NCI-H82 (cell line): ENCODE data around the gene MRPS5.
A peak's percentile ranks its signal among the peaks of the same experiment; 100 is the strongest.

ENCODE experiments used
- DNase-seq: peaks from one replicate; lab custom pipeline; 2025; lab: John Stamatoyannopoulos, UW

The MRPS5 gene

DNA sequence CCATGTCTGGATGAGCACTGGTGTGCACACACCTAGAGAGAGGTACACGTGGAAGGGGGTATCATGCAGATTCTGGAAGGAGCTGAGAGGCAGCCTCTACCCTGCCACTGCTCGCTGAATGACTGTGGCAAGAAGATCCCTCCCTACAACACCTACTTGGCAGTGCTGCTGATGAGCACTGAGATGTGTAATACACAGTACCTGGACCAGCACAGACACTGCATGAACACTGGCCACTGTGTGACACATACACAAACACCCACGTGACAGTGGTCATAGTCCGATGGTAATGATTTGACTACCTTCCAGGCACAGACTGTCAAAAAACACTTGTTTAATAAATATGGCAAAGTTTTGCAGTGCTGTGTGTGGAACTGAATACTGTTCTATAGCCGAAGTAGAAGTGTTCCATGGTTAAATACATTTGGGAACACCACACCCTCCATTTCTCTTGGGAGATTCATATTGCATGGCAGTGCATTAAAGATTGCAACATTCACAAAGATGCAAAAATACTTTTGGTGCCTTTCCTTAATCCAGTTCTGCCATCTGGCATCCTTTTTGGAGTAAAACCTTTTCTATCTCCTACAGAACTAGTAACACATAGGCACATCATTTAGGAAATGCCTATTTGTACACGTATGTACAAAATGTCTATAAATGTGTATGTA lies 29.6 kb downstream of the MRPS5 start:
- no peak for DNase-seq

DNA sequence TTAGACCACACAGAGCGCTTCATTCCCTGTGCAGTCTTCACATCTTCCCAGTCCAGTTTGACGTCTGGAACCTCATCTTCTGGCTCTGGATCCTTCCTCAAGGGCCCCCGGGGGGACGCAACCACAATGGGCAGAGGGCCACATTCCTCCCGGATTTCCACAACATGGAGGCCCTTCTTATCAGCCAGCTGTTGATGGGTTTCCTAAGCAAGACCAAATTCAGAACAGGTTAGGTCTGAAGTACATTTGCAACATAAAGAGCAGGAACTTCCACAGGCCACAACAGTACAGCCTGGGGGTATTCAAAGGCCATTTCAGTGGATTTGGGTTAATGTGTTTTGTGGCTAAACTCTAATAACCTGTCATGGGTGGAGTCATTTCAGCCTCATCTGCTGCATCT lies 34.2 kb downstream of the MRPS5 start:
- no peak for DNase-seq

DNA sequence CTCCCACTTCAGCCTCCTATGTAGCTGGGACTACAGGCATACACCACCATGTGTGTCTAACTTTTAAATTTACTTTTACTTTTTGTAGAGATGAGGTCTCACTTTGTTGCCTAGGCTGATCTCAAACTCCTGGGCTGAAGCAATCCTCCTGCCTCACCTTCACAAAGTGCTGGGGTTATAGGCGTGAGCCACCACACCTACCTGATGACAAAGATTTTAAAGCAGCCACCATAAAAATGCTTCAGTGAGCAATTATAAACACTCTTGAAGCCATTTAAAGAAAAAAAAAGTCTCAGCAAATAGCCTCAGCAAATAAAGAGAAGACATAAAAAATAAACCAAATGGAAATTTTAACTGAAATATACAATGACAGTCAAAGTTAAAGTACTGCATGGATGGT lies 35.6 kb downstream of the MRPS5 start:
- DNase-seq = no peak

DNA sequence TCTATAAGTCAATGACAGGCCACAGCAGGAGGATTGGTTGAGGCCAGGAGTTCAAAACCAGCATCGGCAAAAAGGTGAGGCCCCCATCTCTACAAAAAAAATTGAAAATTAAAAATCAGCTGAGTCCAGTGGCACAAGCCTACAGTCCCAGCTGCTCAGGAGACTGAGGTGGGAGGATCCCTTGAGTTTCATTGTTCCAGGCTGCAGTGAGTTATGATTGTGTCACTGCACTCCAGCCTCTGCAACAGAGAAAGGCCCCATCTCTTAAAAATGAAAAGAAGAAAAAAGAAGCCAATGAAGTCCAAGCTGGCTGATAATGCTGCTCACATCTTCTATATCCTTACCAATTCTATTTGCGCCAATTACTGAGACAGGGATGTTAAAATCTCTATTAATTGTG lies 39.1 kb downstream of the MRPS5 start:
- no peak for DNase-seq

DNA sequence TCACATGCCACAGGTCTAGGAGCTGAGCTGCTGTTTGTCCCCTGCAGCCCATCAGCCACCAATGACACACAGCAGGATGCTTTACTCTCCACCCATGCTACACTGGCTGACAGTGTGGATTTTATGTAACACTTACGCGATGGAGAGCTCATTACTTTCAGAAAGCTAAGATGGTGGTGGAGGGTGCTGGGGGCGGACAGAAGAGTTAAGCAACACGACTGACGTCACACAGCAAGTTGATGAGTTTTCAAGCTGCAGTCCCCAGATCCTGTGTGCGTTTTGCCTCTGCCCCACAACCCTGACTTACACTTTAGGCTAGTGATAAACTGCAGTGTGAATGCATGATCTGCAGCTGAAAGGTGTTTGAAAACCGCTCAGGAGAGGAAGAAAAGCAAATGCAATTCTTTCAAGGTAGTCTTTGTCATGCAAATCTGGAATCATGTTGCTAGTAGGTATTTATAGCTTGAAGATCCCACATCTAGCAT lies 42.4 kb downstream of the MRPS5 start:
- peak; percentile 33 for DNase-seq

DNA sequence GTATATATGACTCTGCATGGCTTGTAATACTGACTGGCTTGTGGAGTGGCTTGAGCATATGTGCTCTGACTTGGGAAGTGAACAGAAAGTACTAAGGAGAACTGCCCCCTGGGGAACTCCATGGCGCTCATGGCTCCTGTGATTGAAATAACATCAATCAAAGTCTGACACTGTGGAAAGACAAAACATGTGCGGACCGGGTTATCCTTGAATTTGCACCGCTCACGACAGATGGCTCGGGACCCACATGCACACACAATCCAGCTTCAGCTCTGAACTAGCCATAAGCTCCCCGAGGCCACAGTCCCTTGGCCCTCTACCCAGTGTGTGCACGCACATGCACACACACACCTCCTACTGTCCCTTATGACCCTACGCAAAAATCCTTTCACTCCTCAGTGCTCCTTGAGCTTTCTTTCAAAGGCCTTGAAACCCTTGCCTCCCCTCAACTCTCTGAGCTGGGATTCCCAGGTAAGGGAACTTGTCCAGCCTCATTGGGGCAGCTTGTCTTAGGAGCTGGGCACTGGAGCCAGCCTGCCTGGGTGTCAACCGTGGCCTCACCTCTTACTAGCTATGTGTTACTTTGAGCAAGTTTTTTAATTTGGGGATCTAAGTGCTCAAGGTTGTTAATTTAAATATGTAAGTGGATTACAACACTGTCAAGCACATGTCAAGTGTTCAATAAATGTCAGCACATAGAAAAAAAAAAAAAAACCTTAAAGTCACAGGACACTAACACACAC lies 43.6 kb downstream of the MRPS5 start:
- peak; percentile 97 for DNase-seq

DNA sequence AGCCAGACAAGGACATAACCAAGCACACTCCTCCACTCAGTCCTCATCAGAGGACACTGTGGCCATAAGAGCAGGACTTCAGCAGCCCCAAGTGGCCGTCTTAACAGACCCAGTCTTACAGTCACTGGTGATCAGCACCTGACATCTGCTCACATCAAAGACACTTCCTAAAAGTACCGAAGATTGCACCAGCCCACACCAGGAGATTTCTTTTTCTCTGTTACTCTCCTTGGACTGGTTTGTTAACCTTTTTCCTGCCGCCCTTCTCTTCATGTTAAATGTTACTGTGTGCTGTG lies 44.1 kb downstream of the MRPS5 start:
- DNase-seq = peak; percentile 77

DNA sequence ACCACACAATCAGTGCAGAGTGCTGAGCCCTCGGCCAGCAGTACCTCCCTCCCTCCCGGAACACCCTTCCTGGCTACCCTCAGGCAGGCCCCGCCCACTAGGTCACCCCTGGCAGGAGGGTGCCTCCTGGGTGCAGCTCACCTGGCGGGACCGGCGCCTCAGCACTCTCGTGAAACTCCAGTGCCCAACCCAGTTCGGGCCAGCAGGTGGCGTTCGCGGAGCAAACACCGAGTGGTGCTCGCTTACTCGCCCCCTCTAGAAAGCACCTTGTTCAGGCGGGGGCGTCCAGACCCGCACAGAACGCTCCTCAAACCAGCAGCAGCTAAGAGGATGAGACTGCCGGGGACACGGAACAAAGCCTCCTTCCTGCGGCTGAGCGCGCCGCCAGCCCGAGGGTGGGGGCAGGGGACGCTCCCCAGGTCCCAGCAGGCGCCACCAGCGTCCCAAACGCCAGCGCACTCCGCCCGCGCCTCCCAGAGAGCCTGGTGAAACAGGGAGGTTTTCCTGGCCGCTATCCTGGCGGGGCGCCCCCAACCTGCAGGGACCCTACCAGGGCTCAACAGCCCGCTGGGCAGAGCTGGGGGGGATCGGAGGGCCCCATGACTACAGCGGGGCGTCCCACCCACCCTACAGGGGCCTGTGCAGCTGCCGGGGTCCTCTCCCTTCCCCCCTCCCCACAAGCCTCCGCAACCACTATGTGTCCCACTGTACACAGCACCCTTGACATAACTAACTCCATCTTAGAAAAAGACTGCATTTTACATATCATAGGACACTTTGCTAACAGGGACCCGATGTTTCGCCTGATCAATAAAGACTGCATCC lies 44.7 kb downstream of the MRPS5 start:
- DNase-seq = peak; percentile 94

DNA sequence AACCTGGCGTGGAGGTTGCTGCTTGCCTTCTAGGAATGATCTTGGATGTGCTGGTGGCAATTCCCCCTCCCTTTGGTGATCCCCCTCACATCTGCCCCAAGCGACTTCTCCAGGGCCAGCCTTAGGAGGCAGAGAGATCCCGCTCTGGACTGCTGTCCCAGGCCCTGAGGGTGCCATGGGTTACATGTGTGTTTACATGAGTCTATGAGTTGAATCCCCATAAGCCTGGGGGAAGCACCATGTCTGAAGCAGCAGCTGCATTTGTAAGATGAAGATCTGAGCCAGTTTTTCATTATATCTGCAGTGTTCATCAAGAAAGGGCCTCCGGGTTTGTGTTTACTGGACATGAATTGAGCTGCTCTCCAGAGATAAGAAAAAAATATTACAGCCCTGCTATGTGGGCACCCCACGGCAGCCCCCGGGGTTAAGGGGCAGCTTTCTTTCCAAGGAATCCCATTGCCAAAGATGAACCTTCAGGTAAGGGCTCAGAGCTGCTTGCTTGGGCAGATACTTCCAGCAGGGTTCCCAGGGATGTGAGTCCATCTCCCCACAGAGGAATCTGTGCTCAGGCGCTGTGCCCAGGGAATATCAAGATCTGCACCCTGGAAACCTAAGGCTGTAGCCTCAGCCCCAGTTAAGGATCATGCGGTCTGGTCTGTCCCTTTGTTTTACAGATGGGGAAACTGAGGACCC lies 46.0 kb downstream of the MRPS5 start:
- DNase-seq = no peak

DNA sequence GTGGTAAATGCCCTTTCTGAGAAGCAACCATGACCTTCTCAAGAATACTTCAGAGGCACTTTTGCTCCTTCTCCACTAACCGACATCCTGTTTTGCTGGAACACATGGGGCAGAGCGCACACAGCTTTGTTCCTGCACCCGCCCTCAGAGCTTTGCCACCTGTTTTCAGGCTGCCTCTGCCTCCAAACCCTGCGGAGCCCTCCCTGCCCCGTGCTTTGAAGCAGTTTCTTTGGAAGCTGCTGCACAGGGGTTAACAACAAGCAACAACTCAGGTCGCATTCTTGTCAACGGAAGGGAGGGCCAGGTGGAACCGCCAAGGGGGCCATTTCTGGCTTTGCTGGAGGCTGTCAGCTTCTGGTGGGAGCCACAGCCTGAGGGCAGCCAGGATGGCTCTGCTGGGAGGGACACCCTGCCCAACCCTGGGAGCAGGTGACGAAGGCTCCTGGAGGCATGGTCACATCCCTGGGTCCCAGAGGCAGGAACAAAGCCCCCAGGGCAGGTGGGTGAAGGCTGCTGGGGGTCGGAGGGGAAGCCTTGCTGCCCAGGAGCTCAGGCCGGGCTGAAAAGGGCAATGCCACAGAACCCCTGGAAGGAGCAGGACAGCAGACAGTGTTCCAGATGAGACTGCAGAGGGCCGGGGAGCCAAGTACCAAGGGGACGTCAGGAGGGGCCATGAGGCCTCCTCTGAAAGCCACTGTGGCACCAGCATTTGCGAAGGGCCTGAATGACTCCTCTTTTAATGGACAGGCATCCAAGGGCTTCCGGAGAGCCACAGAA lies 46.8 kb downstream of the MRPS5 start:
- no peak for DNase-seq

DNA sequence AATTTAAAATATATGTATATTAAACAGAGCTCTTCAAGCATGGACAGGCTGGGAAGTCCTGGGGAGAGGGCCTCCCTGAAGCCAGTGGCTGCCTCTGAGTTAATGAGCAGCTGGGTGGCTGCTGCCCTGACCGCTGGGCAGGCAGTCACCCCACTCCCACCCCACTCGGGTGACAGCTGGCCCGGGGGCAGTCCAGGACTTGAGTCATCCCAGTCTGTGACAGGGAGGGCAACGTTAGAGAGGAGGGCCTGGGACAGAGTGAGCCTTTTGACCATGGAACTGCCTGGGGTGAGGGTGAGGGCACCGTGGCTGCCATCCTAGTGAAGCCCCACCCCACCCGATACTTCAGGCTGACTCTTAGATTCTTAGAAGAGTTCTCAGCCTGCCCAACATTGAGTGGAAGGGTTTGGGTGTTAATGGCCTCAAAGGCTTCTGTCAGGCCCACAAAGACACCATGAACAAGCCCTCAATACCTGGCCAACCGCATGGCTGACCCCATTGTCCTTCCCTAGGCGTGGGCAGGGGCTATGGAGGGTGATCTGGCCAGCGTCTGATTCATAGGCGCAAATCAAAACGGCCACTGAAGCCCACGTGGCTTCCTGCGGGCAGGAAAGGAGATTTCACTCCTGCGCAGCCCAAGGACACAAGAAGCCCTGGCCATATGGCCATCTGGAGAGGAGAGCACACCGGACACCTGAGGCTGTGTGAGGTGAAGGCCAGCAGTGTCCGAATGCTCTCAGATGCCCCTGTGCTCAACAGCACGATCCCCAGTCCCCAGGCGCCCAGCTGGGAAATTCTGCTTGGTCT lies 47.5 kb downstream of the MRPS5 start:
- DNase-seq = no peak

DNA sequence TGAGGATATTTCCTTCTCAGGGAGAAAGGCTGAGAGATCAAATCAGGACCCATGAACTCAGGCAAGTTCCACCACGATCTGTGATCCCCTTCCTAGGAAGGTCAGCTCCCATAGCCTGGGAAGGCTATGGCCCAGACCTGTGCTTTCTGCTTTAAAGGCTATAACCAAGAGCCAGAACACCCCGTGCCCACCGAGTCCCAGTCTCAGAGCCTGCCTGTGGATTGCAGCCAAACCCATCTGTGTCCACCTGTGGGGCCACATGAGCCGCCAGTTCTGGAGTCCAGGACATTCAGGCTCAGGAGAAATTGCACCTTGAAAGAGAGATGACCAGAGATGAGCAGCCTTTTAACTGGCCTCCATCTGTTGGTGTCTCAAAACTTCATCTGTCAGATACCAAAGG lies 49.2 kb downstream of the MRPS5 start:
- no peak for DNase-seq

DNA sequence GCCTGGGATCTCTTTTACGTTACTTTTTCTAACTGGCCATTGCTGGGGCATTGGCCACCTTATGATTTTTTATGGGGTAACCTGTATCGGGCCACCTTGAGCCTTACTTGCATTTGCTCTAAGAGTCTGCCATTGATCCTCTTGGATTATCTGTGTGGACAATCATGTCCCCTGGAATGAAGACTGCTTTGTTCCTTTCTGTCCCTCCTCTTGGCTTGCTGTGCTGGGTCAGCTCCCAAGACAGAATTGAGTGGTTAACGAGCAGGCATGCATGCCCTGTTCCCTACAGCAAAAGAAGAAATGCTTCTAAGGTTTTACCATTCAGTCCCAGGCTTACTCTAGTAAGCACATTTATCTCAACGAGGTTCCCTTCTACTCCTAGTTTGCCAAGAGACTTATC lies 49.8 kb downstream of the MRPS5 start:
- no peak for DNase-seq

DNA sequence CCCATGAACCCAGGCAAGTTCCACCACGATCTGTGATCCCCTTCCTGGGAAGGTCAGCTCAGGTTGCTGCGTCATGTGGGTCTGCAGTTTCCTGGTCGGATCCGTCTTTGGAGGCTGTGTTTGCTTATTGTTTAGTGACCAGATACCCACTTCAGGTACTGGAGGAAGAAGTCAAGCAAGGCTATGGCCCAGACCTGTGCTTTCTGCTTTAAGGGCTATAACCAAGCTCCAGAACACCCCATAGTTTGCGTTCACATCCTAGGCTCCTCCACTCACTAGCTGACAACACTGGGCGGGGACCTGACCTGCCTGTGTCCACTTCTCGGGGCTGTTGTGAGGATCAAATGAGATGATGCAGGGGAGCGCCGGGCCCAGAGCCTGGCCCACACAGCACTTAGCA lies 52.1 kb downstream of the MRPS5 start:
- no peak for DNase-seq

DNA sequence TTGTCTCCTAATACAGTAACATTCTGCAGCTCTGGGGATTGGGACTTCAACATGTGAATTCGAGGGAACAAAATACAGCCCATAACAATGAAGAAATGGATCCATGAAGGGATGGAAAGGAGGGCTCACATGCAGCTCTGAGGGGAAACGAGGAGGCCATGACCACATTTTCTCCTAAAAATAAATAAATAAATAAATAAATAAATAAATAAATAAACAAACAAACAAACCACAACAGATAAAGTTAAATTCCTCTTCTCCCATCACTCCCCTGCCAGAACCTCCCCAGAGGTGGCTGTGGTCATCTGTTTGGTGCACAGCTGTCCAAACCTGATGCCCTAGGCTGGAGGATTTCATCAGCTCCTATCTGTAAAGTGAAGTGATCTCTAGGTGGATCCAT lies 53.4 kb downstream of the MRPS5 start:
- no peak for DNase-seq

DNA sequence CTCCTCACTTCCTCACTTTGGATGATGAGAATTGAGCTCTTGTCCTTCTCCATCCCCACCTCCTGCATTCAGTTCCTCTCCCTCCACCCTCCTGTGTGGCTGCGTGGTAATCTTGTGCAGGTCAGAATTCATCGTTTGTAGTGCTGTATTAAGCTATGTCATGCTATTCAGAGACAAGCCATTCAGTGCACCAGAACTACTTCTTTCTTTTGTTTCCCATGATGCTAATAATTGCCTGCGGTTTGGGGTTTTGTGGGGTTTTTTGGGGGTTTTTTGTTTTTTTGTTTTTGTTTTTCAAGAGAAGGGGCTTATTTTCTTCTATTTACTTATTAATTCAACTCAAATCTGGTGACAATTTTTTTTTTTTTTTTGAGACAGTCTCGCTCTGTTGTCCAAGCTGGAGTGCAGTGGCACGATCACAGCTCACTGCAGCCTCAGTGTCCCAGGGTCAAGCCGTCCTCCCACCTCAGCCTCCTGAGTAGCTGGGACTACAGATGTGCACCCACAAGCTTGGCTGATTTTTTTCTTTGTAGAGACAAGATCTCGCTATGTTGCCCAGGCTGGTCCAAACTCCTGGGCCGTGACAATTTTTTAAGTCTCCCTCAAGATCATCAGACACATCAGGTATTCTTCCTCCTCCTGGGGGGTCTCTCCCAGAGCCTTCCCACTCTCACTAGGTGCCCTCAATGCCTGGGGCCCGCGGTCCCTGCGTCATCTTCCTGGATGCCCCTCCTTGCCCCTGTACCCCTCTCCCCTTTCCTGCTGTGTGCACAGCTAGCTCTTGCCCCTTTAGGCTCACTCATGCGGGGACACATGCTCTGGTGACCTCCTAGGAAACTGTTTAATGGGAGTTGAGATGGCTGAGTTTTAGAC lies 58.3 kb downstream of the MRPS5 start:
- no peak for DNase-seq

DNA sequence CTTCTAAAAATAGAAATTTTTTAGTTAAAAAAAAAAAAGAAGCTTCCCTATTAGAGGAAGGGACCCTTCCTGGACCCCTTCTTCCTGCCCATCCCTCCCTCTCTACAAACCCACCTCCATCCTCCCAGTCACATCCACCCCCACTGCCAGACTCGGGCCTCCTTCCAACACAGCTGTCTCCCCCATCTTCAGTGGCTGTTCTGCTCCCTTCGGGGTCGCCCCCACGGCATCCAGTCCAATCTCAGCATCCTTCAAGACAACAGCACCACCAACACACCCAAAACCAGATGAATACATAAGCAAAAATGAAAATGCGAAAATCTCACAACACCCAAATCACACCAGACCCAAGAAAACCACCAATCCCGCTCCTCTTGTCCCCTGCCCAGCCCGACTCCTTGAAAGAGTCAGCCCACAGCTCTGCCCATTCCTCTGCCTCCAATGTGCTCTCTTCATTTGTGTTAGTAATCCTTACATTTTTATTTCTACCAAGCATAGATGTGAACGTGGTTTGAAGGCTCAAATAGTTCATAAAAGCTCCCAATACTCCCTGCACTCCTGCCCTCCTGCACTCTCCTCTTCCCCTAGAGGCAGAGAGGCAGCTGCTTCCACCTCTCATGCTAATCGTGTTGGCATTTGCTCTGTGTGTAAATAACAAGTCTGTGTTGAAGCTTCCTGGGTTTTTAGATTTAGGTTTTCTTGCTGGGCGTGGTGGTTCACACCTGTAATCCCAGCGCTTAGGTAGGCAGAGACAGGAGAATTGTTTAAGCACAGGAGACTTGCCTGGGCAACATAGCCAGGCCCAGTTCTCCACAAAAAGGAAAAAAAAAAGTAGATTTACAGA lies 59.1 kb downstream of the MRPS5 start:
- DNase-seq = peak; percentile 30

DNA sequence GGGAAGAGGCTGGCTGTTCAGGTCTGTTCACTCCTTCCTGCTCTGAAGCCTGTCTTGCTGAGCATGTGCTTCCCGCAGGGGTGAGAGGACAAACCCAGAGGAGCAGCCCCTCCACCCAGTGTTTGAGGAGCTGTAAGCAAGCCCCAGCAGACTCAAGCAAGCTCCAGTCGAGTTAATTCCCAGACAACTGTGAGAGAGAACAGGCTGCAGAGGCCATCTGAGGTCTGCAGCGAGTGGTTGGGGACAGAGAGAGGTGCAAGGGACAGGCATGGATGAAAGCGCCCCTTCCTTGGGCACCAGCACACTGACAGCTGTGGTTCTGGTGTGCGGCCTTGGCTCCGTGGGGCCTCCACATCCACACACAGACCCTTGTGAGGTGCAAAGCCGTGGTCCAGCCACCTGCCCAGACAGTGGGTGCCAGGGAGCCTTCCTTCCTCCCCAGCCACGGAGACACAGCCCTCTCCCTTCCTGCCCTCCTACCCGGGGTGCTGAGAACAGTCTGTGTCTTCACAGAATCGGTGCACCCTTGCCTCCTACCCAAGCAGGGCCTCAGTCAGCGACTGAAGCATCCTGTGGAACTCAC lies 59.9 kb downstream of the MRPS5 start:
- no peak for DNase-seq

DNA sequence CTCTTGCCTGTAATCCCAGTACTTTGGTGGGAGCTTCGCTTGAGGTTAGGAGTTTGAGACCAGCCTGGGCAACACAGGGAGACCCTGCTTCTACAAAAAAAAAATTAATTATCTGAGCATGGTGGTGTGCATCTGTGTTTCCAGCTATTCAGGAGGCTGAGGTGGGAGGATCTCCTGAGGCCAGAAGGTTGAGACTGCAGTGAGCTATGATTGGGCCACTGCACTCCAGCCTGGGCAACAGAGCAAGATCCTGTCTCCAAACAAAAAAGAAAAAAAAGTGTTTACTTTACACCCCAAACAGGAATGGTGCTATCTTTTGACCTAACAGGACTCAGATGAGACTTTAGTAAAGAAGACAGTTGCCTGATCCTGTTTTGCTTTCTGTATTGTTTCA lies 60.5 kb downstream of the MRPS5 start:
- DNase-seq = no peak
